ENCODE data around the gene CUZD1.

The CUZD1 gene

DNA sequence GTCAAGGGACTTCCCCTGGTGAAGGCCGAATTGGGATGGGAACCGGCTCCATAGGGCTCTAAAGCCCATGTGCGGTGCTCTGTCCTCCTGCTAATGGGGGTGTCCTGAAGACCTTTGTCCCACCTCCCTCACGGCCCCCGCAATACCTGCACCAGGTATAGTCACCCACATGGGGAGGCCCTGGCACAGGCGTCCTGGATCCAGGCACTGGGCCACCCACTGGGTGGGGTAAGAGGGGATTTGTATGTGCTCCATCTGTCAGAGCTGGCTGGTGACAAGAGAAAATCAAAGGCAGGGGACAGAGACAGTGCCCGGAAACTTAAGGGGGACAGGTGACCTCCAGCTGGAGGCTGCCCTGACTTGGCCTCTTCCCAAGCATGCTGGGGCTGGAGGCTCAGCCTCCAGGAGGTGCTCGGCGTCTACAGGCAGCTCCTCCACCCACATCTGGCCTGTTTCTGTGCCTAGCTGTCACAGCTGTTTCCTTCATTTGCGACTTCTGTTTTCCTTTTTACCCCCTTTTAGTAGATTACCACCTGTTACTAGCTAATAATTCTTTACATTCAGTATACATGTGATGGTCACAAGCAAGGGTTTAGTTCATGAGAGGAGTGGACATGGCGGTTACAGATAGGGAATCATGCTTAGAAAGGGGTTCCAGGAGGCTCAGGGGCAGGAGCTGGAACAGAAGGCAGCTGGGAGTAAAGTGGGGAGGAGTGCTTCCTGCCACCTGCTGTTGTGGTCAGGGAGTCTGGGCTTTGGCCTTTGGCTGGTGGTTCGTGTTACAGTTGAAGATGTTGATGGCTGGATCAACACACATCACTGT lies 2.3 kb upstream of the CUZD1 start:
- no peak for DNase-seq (ENCODE audit: low read depth in 2 of 2)
- H3K4me3 ChIP-seq (replicated peaks in 1 of 2; ENCODE audit: low read depth in 2 of 2, low read length in 2 of 2), result no peak overlapping the region
- TF ChIP-seq, protein P1, sequence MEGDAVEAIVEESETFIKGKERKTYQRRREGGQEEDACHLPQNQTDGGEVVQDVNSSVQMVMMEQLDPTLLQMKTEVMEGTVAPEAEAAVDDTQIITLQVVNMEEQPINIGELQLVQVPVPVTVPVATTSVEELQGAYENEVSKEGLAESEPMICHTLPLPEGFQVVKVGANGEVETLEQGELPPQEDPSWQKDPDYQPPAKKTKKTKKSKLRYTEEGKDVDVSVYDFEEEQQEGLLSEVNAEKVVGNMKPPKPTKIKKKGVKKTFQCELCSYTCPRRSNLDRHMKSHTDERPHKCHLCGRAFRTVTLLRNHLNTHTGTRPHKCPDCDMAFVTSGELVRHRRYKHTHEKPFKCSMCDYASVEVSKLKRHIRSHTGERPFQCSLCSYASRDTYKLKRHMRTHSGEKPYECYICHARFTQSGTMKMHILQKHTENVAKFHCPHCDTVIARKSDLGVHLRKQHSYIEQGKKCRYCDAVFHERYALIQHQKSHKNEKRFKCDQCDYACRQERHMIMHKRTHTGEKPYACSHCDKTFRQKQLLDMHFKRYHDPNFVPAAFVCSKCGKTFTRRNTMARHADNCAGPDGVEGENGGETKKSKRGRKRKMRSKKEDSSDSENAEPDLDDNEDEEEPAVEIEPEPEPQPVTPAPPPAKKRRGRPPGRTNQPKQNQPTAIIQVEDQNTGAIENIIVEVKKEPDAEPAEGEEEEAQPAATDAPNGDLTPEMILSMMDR (IDR thresholded peaks at IDR 0.05; ENCODE audit: low read depth, low read length), result no peak

- no peak for DNase-seq (ENCODE audit: low read depth in 2 of 2)
- TF ChIP-seq, protein P1 (IDR thresholded peaks at IDR 0.05; ENCODE audit: low read depth, low read length), result no peak
- H3K4me3 ChIP-seq (replicated peaks in 1 of 2; ENCODE audit: low read depth in 2 of 2, low read length in 2 of 2), result no peak overlapping the region
These were observed 1.5 kb downstream of the CUZD1 start for GRCh38 chr10:122844146-122844545.

GRCh38 chr10:122841569-122841968 lies 4.1 kb downstream of the CUZD1 start:
- no peak for DNase-seq (ENCODE audit: low read depth in 2 of 2)
- TF ChIP-seq, protein P1 (IDR thresholded peaks at IDR 0.05; ENCODE audit: low read depth, low read length), result no peak
- no peak overlapping the region for H3K4me3 ChIP-seq (replicated peaks in 1 of 2; ENCODE audit: low read depth in 2 of 2, low read length in 2 of 2)

GRCh38 chr10:122839505-122839904 lies 6.2 kb downstream of the CUZD1 start:
- TF ChIP-seq, protein P1 (IDR thresholded peaks at IDR 0.05; ENCODE audit: low read depth, low read length), result no peak
- DNase-seq (ENCODE audit: low read depth in 2 of 2), result no peak
- H3K4me3 ChIP-seq (replicated peaks in 1 of 2; ENCODE audit: low read depth in 2 of 2, low read length in 2 of 2), result no peak overlapping the region

DNA sequence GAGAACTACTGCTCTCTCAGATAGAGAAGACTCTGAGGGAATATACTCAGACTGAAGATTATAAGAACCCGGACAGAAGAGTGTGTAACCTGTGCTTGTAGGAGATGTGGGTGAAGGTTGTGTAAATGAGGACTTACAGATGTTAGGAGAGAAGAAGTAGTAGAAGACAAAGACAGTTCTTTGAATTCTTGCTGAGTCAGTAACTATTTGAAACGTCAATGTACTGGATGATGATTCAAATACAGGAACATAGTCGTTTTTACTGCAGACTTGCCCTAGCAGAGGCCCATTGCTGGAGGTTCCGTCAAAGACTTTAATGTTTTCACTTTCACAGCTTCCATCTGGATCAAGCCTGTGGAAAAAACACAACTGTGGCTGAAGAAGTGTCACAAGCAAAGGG lies 6.8 kb downstream of the CUZD1 start:
- H3K4me3 ChIP-seq (replicated peaks in 1 of 2; ENCODE audit: low read depth in 2 of 2, low read length in 2 of 2), result no peak overlapping the region
- no peak for DNase-seq (ENCODE audit: low read depth in 2 of 2)
- TF ChIP-seq, protein P1 (IDR thresholded peaks at IDR 0.05; ENCODE audit: low read depth, low read length), result no peak

- H3K4me3 ChIP-seq (replicated peaks in 1 of 2; ENCODE audit: low read depth in 2 of 2, low read length in 2 of 2), result no peak overlapping the region
- DNase-seq (ENCODE audit: low read depth in 2 of 2), result no peak
- TF ChIP-seq, protein P1 (IDR thresholded peaks at IDR 0.05; ENCODE audit: low read depth, low read length), result no peak
These were observed 9.7 kb downstream of the CUZD1 start for GRCh38 chr10:122835908-122836307.

Data from cardiac fibroblast (primary cell).